Measurements from ENCODE around the gene KLF5.

Gene KLF5

GRCh38 chr13:73106513-73107178 lies 47.8 kb downstream of the KLF5 start:
- ATAC-seq (replicated peaks): no peak
- no peak overlapping the region for H3K4me3 Mint-ChIP-seq
- no peaks in the 10 kb centered on the region for H3K36me3 Mint-ChIP-seq (ENCODE audit: insufficient read depth)
- peaks cover 0 to 2% of the 10 kb centered on the region in 2 donors for H3K4me1 Mint-ChIP-seq (ENCODE audit: low read depth in 2 of 2)
- no peaks in the 10 kb centered on the region for H3K9me3 Mint-ChIP-seq
- DNase-seq: no peak
- no peak overlapping the region for H3K27ac Mint-ChIP-seq
- H3K27me3 Mint-ChIP-seq: peaks cover 11 to 17% of the 10 kb centered on the region in 2 donors

DNA sequence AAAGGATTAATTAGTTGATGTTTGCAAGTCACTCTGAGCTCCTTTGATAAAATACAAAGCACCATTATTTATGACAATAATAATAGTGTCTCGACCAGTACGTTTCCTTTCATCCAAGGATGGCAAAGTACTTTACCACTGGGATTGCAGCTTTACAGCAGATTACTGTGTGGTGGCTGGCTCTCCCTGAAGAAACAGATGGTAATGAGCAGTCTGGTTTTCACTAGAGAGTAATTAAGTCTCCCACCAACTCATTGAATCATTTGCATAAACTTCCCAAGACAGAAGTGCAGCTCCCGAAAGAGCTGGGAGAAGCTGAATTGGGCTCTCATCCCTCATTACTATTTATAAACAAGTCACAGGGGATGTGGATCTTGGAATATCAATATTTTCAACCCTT lies 48.7 kb downstream of the KLF5 start:
- H3K4me3 Mint-ChIP-seq: no peak overlapping the region
- no peaks in the 10 kb centered on the region for H3K9me3 Mint-ChIP-seq
- peaks cover 13 to 16% of the 10 kb centered on the region in 2 donors for H3K27me3 Mint-ChIP-seq
- no peak for DNase-seq
- ATAC-seq (replicated peaks): no peak
- no peak overlapping the region for H3K27ac Mint-ChIP-seq
- H3K4me1 Mint-ChIP-seq (ENCODE audit: low read depth in 2 of 2): peaks cover 0 to 2% of the 10 kb centered on the region in 2 donors
- H3K36me3 Mint-ChIP-seq (ENCODE audit: insufficient read depth): no peaks in the 10 kb centered on the region

DNA sequence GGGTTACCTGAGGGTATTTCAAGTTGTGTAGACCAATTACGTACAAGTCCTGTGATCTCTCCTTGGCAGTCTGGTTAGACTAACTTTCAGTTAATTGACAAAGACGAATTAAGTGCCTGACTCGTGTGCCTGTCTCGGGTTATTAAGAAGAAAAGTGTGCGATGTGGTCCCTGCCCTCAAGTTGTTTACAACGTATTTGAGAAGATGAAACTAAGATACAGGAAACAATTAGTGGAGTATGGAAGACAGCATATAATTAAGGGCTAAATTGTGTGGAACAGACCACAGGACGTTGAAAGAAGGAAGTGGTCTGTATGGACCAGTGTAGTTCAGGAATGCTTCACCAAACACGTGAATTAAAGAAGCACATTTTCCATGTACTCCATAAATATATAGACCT lies 49.2 kb downstream of the KLF5 start:
- Mint-ChIP-seq H3K27me3 (peaks cover 9 to 19% of the 10 kb centered on the region in 2 donors), H3K36me3 (ENCODE audit: insufficient read depth) (no peaks in the 10 kb centered on the region)

GRCh38 chr13:73109288-73109899 lies 50.6 kb downstream of the KLF5 start:
- DNase-seq (no peak), ATAC-seq (replicated peaks) (no peak)
- Mint-ChIP-seq H3K9me3 (no peaks in the 10 kb centered on the region), H3K4me3 (no peak overlapping the region), H3K4me1 (ENCODE audit: low read depth in 2 of 2) (peaks cover 0 to 2% of the 10 kb centered on the region in 2 donors), H3K36me3 (ENCODE audit: insufficient read depth) (no peaks in the 10 kb centered on the region), H3K27me3 (peaks cover 9 to 15% of the 10 kb centered on the region in 2 donors), H3K27ac (no peak overlapping the region)

More for the DNA sequence above, 49.2 kb downstream of the KLF5 start:
- DNase-seq (no peak), ATAC-seq (replicated peaks) (no peak)
- Mint-ChIP-seq H3K4me3 (no peak overlapping the region), H3K4me1 (ENCODE audit: low read depth in 2 of 2) (peaks cover 0 to 2% of the 10 kb centered on the region in 2 donors), H3K27ac (no peak overlapping the region), H3K9me3 (no peaks in the 10 kb centered on the region)

DNA sequence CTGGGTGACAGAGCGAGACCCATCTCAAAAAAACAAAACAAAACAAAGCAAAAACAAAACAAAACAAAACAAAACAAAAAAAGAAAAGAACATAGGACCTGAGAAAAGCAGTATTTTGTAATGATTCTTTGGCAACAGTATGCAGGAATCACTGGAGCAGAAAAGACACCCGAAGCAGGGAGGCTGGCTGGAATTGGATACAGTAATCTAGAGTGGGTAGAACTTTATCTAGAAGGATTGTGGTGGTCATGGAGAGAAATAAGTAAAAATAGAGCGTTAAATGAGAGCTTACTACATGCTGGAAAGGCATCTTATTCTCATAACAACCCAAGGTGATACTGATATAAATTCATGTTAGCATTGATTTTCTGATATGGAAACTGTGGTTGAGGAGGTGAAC lies 51.2 kb downstream of the KLF5 start:
- Mint-ChIP-seq H3K36me3 (ENCODE audit: insufficient read depth) (no peaks in the 10 kb centered on the region), H3K27me3 (peaks cover 9 to 15% of the 10 kb centered on the region in 2 donors), H3K4me3 (no peak overlapping the region), H3K4me1 (ENCODE audit: low read depth in 2 of 2) (peaks cover 0 to 2% of the 10 kb centered on the region in 2 donors), H3K9me3 (no peaks in the 10 kb centered on the region), H3K27ac (no peak overlapping the region)
- DNase-seq: no peak
- no peak for ATAC-seq (replicated peaks)

DNA sequence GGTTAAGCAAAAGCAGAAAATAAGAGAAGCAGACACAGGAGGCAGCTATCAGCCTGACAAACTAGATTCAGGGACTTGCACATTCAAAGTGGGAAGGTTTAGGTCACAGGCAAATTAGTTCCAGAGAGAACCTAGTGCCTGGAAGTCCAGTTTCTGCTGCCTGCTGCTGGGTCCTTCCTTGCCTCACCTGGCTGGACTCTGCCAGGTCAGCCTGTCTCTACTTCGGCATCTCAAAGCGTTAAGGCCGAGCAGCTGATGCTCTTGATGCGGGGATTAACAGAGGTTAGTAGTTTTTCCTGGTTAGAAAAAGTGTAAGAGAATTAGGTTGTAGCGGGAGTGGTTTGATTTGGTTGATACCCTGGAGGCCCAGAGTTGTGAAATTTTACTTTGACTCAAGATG lies 52.0 kb downstream of the KLF5 start:
- H3K36me3 Mint-ChIP-seq (ENCODE audit: insufficient read depth): no peaks in the 10 kb centered on the region
- H3K27me3 Mint-ChIP-seq: peaks cover 9 to 15% of the 10 kb centered on the region in 2 donors
- no peak for DNase-seq

DNA sequence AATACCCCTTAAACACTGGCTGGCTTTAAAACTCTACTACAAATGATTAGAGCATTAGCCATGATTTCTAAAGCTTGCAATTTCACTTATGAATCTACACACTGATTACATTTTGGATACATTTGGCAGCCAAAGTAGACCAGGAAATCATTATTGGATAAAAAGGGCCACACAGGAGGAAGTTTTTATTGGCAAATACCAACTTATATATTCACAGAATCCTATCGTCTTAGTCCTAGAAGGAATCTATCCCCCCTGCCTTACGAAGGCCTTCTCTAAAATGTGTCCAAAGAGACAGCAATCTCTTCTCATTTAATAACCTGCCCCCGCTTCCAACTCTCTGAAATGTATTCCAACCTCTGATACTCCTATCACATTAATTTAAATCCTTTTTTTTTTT lies 52.5 kb downstream of the KLF5 start:
- Mint-ChIP-seq H3K4me1 (ENCODE audit: low read depth in 2 of 2) (peaks cover 0 to 2% of the 10 kb centered on the region in 2 donors), H3K27me3 (peaks cover 9 to 15% of the 10 kb centered on the region in 2 donors), H3K27ac (no peak overlapping the region), H3K36me3 (ENCODE audit: insufficient read depth) (no peaks in the 10 kb centered on the region), H3K4me3 (no peak overlapping the region), H3K9me3 (no peaks in the 10 kb centered on the region)
- DNase-seq: no peak
- ATAC-seq (replicated peaks): no peak

More for the DNA sequence above, 52.0 kb downstream of the KLF5 start:
- ATAC-seq (replicated peaks): no peak
- Mint-ChIP-seq H3K27ac (no peak overlapping the region), H3K4me3 (no peak overlapping the region), H3K4me1 (ENCODE audit: low read depth in 2 of 2) (peaks cover 0 to 2% of the 10 kb centered on the region in 2 donors), H3K9me3 (no peaks in the 10 kb centered on the region)

- no peak for ATAC-seq (replicated peaks)
- no peak overlapping the region for H3K4me3 Mint-ChIP-seq
- peaks cover 0 to 4% of the 10 kb centered on the region in 2 donors for H3K27me3 Mint-ChIP-seq
- no peaks in the 10 kb centered on the region for H3K36me3 Mint-ChIP-seq (ENCODE audit: insufficient read depth)
- H3K27ac Mint-ChIP-seq: no peak overlapping the region
- no peaks in the 10 kb centered on the region for H3K9me3 Mint-ChIP-seq
- no peaks in the 10 kb centered on the region for H3K4me1 Mint-ChIP-seq (ENCODE audit: low read depth in 2 of 2)
- no peak for DNase-seq
Observed at GRCh38 chr13:73119612-73120011, 60.8 kb downstream of the KLF5 start.
